MG63 (cell line): Measurements from ENCODE around the gene PODXL. TPM values are rescaled to one million over a fixed set of nuclear protein-coding genes. Genes with fewer than 3 reads are reported as not detected.
"Not testable (repeated sequence)": the region's sequence is repeated elsewhere in the genome, so short reads cannot be mapped to it uniquely, and the experiment has no call there.

Experiments
- DNase-seq: peaks from one replicate; pipeline ENCODE4 v3.0.0-alpha.2; 2020
- H3K27me3 ChIP-seq: fragments of 250-450 bp; sonication (Bioruptor Pico); 2 replicates; pipeline ENCODE4 v1.5.1; 2020; ENCODE audit warnings: mild to moderate bottlenecking, moderate library complexity
- H3K36me3 ChIP-seq: fragments of 250-450 bp; sonication (Bioruptor Pico); 2 replicates; pipeline ENCODE4 v1.5.1; 2020; ENCODE audit warnings: mild to moderate bottlenecking, moderate library complexity
- H3K4me3 ChIP-seq: fragments of 250-450 bp; sonication (Bioruptor Pico); 2 replicates; pipeline ENCODE4 v1.5.1; 2020; ENCODE audit warnings: mild to moderate bottlenecking, moderate library complexity
- H3K9me3 ChIP-seq: fragments of 250-450 bp; sonication (Bioruptor Pico); 2 replicates; pipeline ENCODE4 v1.5.1; 2020; ENCODE audit warnings: mild to moderate bottlenecking, moderate library complexity
- total RNA-seq: library from RNA; depleted of rRNA; stranded (reverse); fragments of >200 nt; shearing (Covaris generic); gene quantifications from 2 replicates; pipeline ENCODE4 v1.2.3, GENCODE V29; 2014; ENCODE audit warnings: low replicate concordance

PODXL gene
- total RNA-seq, 1 experiment from 2014 or later: 1.2 TPM

GRCh38 chr7:131529179-131529578 lies 27.2 kb downstream of the PODXL start:
- H3K4me3 ChIP-seq: no peak overlapping the region
- no peaks in the 10 kb centered on the region for H3K36me3 ChIP-seq
- H3K9me3 ChIP-seq: no peaks in the 10 kb centered on the region
- DNase-seq: no peak
- H3K27me3 ChIP-seq: no peaks in the 10 kb centered on the region

- DNase-seq: no peak
- Histone ChIP-seq H3K9me3 (no peaks in the 10 kb centered on the region), H3K4me3 (no peak overlapping the region), H3K36me3 (no peaks in the 10 kb centered on the region), H3K27me3 (no peaks in the 10 kb centered on the region)
Observed at GRCh38 chr7:131527456-131527855, 29.0 kb downstream of the PODXL start.

GRCh38 chr7:131525820-131526219 lies 30.6 kb downstream of the PODXL start:
- Histone ChIP-seq H3K4me3 (no peak overlapping the region), H3K9me3 (no peaks in the 10 kb centered on the region), H3K27me3 (no peaks in the 10 kb centered on the region), H3K36me3 (no peaks in the 10 kb centered on the region)
- DNase-seq: no peak

DNA sequence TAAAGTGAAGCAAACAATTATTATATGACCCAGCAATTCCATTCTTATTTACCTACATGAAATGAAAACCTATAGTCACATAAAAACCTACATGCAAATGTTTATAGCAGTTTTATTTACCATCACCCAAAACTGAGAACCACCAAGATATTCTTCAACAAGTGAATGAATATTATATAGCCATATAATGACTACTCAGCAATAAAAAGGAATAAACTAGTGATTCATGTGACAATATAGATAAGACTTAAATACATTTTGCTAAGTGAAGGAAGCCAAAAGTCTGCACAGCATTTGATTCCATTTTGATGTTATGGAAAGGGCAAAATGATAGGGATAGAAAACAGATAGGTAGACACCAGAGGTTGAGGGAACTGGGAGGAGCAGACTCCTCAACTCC lies 31.7 kb downstream of the PODXL start:
- H3K9me3 ChIP-seq: no peaks in the 10 kb centered on the region
- no peak overlapping the region for H3K4me3 ChIP-seq
- H3K27me3 ChIP-seq: no peaks in the 10 kb centered on the region
- H3K36me3 ChIP-seq: no peaks in the 10 kb centered on the region
- no peak for DNase-seq

GRCh38 chr7:131524115-131524514 lies 32.3 kb downstream of the PODXL start:
- no peak for DNase-seq
- no peaks in the 10 kb centered on the region for H3K36me3 ChIP-seq
- H3K9me3 ChIP-seq: no peaks in the 10 kb centered on the region
- H3K4me3 ChIP-seq: no peak overlapping the region
- no peaks in the 10 kb centered on the region for H3K27me3 ChIP-seq

DNA sequence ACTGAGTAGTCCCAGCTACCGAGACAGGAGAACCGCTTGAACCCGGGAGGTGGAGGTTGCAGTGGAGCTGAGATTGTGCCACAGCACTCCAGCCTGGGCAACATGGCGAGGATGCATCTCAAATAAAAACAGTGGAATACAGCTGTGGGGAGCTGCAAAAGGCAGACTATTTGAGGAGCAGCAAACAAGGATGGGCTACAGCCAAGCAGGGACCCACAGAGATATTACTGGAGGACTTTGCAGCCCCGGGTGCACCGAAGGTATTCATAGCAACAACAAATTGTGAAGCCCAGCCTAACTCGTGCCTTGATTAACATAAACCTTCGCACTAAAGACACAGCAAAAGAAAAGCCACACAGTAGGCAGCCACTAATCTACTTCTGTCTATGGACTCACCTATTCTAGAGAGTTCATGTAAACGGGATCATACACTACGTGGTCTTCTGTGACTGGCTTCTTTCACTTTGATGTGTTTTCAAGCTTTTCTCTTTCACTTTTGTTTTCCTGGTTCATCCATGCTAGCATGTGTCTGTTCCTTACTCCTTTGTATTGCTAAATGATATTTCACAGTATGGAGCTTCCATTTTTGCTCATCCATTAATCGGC lies 34.0 kb downstream of the PODXL start:
- Histone ChIP-seq H3K36me3 (no peaks in the 10 kb centered on the region), H3K4me3 (no peak overlapping the region), H3K9me3 (no peaks in the 10 kb centered on the region), H3K27me3 (no peaks in the 10 kb centered on the region)
- no peak for DNase-seq

DNA sequence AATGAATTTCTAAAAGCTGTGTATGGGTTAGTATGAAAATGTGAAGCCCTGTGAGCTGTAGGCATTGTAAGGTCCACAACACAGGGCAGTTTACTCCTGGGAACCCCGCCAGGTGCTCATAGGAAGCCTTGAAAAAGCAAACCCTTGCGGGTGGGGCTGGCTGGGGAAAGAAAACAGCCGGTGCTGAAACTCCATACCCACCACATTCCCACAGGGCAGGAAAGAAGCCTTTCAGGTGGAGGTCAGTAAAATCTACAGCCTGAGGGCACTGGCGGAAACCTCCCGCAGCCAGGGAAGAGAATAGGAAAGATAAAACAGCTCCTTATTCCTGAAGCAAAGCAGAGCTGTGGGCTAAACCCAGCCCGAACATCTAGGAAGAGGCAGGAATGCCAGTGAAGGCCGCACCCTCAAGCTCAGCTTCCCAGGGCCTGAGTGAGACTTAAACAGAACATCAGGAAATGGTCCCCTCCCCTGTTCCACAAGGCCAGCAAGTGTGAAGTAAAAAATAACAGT lies 34.7 kb downstream of the PODXL start:
- Histone ChIP-seq H3K9me3 (no peaks in the 10 kb centered on the region), H3K4me3 (no peak overlapping the region), H3K27me3 (no peaks in the 10 kb centered on the region), H3K36me3 (no peaks in the 10 kb centered on the region)
- DNase-seq: peak; percentile 31

- H3K9me3 ChIP-seq: no peaks in the 10 kb centered on the region
- DNase-seq: no peak
Observed at GRCh38 chr7:131518626-131519025, 37.8 kb downstream of the PODXL start.

DNA sequence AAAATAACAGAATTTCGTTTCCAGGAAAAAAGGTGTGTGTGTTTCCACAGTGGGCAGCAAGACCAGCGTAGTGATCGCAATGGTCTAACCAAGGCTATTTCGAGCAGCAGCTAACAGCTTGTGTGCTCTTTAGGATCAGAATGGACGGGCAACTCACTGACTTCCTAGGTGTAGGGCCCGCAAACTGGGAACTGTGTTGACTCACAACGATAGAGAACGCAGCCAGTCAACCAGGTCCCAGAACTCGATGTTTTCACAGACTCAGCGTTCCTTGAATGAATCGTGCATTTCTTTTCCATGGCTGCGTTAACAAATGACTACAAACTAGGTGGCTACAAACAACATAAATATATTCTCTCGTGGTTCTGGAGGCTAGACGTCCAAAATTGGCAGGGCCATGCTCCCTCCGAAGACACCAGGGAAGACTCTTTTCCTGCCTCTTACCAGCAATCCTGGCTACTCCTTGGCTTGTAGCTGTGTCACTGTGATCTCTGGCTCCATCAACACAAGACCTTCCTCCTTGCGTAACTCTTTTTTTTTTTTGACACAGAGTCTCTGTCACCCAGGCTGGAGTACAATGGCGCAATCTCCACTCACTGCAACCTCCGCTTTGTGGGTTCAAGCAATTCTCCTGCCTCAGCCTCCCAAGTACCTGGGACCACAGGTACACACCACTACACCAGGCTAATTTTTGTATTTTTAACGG lies 39.1 kb downstream of the PODXL start:
- Histone ChIP-seq H3K4me3 (no peak overlapping the region), H3K36me3 (no peaks in the 10 kb centered on the region), H3K27me3 (no peaks in the 10 kb centered on the region), H3K9me3 (no peaks in the 10 kb centered on the region)
- no peak for DNase-seq

More at GRCh38 chr7:131518626-131519025, 37.8 kb downstream of the PODXL start:
- no peaks in the 10 kb centered on the region for H3K27me3 ChIP-seq
- no peak overlapping the region for H3K4me3 ChIP-seq
- no peaks in the 10 kb centered on the region for H3K36me3 ChIP-seq

DNA sequence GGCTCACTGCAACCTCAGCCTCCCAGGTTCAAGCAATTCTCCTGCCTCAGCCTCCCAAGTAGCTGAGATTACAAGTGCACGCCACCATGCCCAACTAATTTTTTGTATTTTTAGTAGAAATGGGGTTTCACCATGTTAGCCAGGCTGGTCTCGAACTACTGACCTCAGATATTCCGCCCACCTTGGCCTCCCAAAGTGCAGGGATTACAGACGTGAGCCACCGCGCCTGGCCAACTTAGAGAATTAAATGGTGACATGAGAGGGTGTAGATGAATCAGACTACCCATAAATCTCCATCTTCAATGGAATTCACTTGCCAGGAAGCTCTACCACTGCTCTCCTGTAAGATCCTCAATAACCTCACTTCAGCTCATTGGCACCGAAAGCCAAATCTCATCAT lies 41.0 kb downstream of the PODXL start:
- DNase-seq, H3K27me3 ChIP-seq, H3K36me3 ChIP-seq, H3K4me3 ChIP-seq, H3K9me3 ChIP-seq: not testable (repeated sequence)

DNA sequence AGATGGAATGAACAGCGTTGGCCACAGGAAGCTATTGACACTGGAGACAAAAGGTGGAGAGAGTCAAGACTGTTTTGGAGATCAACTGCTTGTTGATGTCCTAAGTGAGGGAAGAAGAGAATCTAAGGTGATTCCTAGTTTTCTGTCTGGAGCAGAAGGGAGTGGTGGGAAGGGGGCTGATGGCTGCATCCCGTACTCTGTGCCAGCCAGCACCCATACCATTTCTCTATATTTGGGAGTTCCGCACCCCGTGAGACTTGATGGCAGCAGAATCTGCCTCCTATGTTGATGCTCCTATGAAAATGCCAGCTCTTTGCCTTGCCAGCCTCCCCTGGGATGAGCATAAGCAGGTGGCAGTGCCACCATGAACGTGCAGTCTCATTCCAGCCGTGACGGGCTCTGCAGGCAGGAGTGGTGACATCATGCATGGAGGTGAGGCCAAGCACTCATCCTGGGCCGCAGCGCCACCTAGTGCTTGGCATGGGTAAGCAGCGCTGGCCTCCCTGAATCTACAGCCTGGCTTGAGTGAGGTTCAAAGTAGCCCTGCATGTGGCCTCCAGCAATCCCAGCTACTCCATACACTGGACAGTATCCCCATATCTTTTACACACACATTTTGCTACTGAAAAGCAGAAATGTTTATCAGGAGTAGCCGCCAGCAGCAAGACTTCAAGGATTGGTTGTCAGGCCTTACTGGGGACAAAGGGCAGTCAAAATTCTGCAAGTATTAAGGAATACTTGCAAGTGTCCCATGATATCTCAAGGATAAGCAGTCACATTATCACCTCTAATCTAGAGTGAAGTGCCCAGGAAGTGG lies 43.0 kb downstream of the PODXL start:
- Histone ChIP-seq H3K4me3 (no peak overlapping the region), H3K36me3 (no peaks in the 10 kb centered on the region), H3K9me3 (no peaks in the 10 kb centered on the region), H3K27me3 (no peaks in the 10 kb centered on the region)
- DNase-seq: peak; percentile 74

GRCh38 chr7:131511774-131512535 lies 44.5 kb downstream of the PODXL start:
- Histone ChIP-seq H3K27me3 (no peaks in the 10 kb centered on the region), H3K9me3 (no peaks in the 10 kb centered on the region), H3K4me3 (no peak overlapping the region), H3K36me3 (no peaks in the 10 kb centered on the region)
- no peak for DNase-seq

GRCh38 chr7:131511071-131511470 lies 45.4 kb downstream of the PODXL start:
- Histone ChIP-seq H3K4me3 (no peak overlapping the region), H3K27me3 (no peaks in the 10 kb centered on the region), H3K36me3 (no peaks in the 10 kb centered on the region), H3K9me3 (no peaks in the 10 kb centered on the region)
- DNase-seq: no peak

- no peak for DNase-seq
- Histone ChIP-seq H3K9me3 (no peaks in the 10 kb centered on the region), H3K36me3 (no peaks in the 10 kb centered on the region), H3K4me3 (no peak overlapping the region), H3K27me3 (no peaks in the 10 kb centered on the region)
Observed at GRCh38 chr7:131509781-131510180, 46.6 kb downstream of the PODXL start.

- H3K9me3 ChIP-seq: no peaks in the 10 kb centered on the region
- no peak for DNase-seq
- H3K4me3 ChIP-seq: no peak overlapping the region
- no peaks in the 10 kb centered on the region for H3K27me3 ChIP-seq
- H3K36me3 ChIP-seq: no peaks in the 10 kb centered on the region
Observed at GRCh38 chr7:131508754-131509486, 47.5 kb downstream of the PODXL start.
